ENCODE measurements around the gene CDH12.

- TF ChIP-seq, protein P1, sequence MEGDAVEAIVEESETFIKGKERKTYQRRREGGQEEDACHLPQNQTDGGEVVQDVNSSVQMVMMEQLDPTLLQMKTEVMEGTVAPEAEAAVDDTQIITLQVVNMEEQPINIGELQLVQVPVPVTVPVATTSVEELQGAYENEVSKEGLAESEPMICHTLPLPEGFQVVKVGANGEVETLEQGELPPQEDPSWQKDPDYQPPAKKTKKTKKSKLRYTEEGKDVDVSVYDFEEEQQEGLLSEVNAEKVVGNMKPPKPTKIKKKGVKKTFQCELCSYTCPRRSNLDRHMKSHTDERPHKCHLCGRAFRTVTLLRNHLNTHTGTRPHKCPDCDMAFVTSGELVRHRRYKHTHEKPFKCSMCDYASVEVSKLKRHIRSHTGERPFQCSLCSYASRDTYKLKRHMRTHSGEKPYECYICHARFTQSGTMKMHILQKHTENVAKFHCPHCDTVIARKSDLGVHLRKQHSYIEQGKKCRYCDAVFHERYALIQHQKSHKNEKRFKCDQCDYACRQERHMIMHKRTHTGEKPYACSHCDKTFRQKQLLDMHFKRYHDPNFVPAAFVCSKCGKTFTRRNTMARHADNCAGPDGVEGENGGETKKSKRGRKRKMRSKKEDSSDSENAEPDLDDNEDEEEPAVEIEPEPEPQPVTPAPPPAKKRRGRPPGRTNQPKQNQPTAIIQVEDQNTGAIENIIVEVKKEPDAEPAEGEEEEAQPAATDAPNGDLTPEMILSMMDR (IDR thresholded peaks at IDR 0.05) = no peak
- no peak for TF ChIP-seq POLR2AphosphoS5 (IDR thresholded peaks at IDR 0.05)
Observed at GRCh38 chr5:22837803-22838202, 15.3 kb downstream of the CDH12 start.

Data from gastroesophageal sphincter (tissue), 3 donors.